H7 (cell line): ENCODE measurements around the gene TEX14. TPM values are rescaled to one million over a fixed set of nuclear protein-coding genes. Genes with fewer than 3 reads are reported as not detected.
"Not testable (repeated sequence)": the region's sequence is repeated elsewhere in the genome, so short reads cannot be mapped to it uniquely, and the experiment has no call there.

Experiments
- DNase-seq: peaks from one replicate; pipeline ENCODE4 v3.0.0; 2012
- H3K27me3 ChIP-seq: 2 replicates; pipeline ENCODE4 v1.6.0; 2011; ENCODE audit warnings: mild to moderate bottlenecking, low read length; ENCODE audit not compliant: control insufficient read depth, insufficient read depth
- H3K36me3 ChIP-seq: replicated peaks from 2 replicates; pipeline ENCODE4 v1.5.1; 2011; ENCODE audit warnings: low read length; ENCODE audit not compliant: control insufficient read depth, insufficient read depth
- H3K4me3 ChIP-seq: 2 replicates; pipeline ENCODE4 v1.5.1; 2011; ENCODE audit warnings: low read depth, mild to moderate bottlenecking, control low read depth, low read length, moderate library complexity; ENCODE audit not compliant: insufficient read depth
- total RNA-seq: library from RNA; depleted of rRNA; stranded (reverse); fragments of >200 nt; shearing (Covaris generic); gene quantifications from 2 replicates; pipeline ENCODE4 v1.2.3, GENCODE V29; 2014

TEX14 gene
- total RNA-seq, 1 experiment from 2014 or later = 0.80 TPM

DNA sequence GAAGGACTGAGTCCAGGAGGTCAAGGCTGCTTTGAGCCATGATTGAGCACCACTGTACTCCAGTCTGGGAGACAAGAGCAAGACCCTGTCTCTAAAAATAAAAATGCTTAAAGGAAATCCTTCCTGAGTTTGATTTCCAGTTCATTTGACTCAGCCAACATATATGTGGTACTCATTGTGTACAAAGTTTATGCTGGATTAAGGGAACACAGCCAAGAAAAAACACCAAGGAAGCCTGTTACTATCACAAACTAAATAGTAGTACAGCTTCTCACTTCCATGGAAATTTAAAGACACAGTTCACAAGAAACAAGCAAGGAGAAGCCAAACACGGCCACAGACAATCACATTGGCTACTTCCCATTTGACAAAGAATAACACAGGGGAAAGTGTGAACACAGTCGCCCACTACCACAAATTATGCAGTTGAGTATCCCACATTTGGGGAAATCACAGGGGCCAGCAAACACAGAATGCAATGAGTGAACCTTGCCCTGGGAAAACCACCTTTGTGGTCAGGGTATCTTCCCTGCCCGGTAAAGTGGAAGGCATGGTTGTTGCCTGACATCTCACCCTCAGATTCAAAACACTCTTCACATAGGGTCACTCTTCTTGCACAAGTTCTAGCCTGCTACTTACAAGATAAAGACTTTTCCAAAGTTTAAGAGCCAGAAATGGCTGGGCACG, 14.5 kb downstream of the TEX14 start:
- no peak for DNase-seq
- Histone ChIP-seq H3K36me3 (no peaks in the 10 kb centered on the region), H3K4me3 (no peak overlapping the region), H3K27me3 (no peaks in the 10 kb centered on the region)

DNA sequence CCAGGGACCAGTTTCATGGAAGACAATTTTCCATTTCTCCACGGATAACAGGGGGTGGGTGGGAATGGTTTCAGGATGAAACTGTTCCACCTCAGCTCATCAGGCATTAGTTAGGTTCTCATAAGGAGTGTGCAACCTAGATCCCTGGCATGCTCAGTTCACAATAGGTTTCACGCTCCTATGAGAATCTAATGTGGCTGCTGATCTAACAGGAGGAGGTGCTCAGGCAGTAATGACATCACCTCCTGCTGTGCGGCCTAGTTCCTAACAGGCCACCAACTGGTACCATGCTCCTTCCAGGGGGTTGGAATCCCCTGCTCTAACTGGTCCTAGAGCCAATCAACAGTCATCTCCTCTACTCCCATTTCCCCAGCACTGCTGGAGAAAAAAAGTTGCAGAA, 19.9 kb downstream of the TEX14 start:
- DNase-seq = no peak
- no peak overlapping the region for H3K4me3 ChIP-seq
- H3K27me3 ChIP-seq = no peaks in the 10 kb centered on the region
- H3K36me3 ChIP-seq = no peaks in the 10 kb centered on the region

GRCh38 chr17:58669853-58670252, 22.0 kb downstream of the TEX14 start:
- Histone ChIP-seq H3K27me3 (no peaks in the 10 kb centered on the region), H3K4me3 (no peak overlapping the region), H3K36me3 (no peaks in the 10 kb centered on the region)
- no peak for DNase-seq

DNA sequence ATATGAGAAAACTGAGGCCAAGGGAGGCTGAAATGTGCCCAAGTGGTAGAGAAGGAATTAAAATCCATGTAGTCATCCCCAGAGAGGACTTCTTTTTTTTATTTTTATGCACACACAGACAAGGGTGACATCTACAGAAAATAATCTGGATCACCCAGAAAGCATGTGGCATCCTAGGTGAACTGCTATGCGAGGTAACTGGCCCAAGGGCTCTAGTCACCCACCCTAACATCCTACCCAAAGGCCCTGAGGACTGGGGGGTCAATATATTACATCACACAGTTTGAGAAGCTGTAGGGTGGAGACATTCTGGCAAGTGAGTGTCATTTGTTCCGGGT, 23.3 kb downstream of the TEX14 start:
- no peaks in the 10 kb centered on the region for H3K36me3 ChIP-seq
- H3K4me3 ChIP-seq = no peak overlapping the region
- no peaks in the 10 kb centered on the region for H3K27me3 ChIP-seq
- DNase-seq = no peak

- DNase-seq = no peak
- no peaks in the 10 kb centered on the region for H3K36me3 ChIP-seq
- no peak overlapping the region for H3K4me3 ChIP-seq
- H3K27me3 ChIP-seq = no peaks in the 10 kb centered on the region
These were observed 23.8 kb downstream of the TEX14 start for GRCh38 chr17:58667934-58668597.

GRCh38 chr17:58666858-58667267, 25.0 kb downstream of the TEX14 start:
- H3K27me3 ChIP-seq = no peaks in the 10 kb centered on the region
- no peak for DNase-seq
- no peak overlapping the region for H3K4me3 ChIP-seq
- no peaks in the 10 kb centered on the region for H3K36me3 ChIP-seq

DNA sequence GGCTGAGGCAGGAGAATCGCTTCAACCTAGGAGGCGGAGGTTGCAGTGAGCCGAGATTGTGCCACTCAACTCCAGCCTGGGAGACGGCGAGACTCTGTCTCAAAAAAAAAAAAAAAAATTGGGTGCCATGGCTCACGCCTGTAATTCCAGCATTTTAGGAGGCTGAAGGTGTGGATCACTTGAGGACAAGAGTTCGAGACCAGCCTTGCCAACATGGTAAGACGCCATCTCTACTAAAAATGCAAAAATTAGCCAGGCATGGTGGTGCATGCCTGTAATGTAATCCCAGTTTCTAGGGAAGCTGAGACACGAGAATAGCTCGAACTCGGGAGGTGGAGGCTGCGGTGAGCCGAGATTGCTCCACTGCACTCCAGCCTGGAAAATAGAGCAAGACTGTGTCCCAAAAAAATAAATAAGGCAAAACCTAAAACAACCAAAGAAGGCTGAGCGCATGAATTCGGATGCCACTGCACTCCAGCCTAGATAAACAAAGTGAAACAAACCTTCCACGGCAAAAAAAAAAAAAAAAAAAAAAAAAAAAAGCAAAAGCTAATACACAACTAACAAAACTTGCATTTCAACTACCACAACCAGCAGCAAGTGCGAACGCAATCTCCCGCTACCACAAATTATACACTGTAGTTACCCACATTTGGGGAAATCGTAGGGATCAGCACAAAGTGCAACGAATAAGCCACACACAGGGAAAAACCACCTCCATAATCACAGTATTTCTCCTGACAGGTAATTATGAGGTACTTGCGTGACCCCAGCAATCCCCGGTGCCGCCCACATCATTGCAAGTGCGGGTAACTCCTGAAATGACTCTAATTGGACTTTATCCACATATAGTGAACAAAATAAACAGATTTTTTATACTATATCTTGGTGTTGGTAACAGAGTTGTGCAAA, 25.6 kb downstream of the TEX14 start:
- DNase-seq = no peak
- Histone ChIP-seq H3K36me3 (no peaks in the 10 kb centered on the region), H3K27me3 (no peaks in the 10 kb centered on the region), H3K4me3 (no peak overlapping the region)

GRCh38 chr17:58664302-58664701, 27.5 kb downstream of the TEX14 start:
- Histone ChIP-seq H3K4me3 (no peak overlapping the region), H3K27me3 (no peaks in the 10 kb centered on the region), H3K36me3 (no peaks in the 10 kb centered on the region)
- DNase-seq = no peak

GRCh38 chr17:58661499-58661898, 30.3 kb downstream of the TEX14 start:
- no peaks in the 10 kb centered on the region for H3K27me3 ChIP-seq
- DNase-seq = no peak
- no peak overlapping the region for H3K4me3 ChIP-seq
- no peaks in the 10 kb centered on the region for H3K36me3 ChIP-seq

DNA sequence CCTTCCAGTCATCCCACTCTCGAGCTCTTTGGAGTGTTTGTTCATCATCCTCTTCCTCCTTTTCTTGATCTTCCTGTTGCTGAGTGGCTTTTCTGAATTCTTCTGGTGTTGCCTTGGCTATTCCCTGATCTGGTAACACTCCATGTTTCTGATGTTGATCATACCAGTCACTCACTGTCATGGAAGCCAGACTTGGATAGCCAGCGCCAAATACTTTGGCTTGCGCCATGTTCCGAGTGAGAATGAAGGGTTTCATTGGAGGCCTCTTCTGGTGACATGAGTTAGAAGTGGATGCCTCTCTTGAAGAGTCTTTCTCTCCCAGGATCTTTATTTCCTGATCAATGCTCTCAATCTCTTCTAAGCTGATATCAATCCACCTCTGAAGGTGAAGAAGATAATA, 31.2 kb downstream of the TEX14 start:
- Histone ChIP-seq H3K4me3 (no peak overlapping the region), H3K27me3 (no peaks in the 10 kb centered on the region), H3K36me3 (no peaks in the 10 kb centered on the region)
- DNase-seq = no peak

- H3K4me3 ChIP-seq = peak overlapping the region; percentile 32
- not testable (repeated sequence) for H3K27me3 ChIP-seq, DNase-seq, H3K36me3 ChIP-seq
These were observed 32.1 kb downstream of the TEX14 start for GRCh38 chr17:58659714-58660084.

DNA sequence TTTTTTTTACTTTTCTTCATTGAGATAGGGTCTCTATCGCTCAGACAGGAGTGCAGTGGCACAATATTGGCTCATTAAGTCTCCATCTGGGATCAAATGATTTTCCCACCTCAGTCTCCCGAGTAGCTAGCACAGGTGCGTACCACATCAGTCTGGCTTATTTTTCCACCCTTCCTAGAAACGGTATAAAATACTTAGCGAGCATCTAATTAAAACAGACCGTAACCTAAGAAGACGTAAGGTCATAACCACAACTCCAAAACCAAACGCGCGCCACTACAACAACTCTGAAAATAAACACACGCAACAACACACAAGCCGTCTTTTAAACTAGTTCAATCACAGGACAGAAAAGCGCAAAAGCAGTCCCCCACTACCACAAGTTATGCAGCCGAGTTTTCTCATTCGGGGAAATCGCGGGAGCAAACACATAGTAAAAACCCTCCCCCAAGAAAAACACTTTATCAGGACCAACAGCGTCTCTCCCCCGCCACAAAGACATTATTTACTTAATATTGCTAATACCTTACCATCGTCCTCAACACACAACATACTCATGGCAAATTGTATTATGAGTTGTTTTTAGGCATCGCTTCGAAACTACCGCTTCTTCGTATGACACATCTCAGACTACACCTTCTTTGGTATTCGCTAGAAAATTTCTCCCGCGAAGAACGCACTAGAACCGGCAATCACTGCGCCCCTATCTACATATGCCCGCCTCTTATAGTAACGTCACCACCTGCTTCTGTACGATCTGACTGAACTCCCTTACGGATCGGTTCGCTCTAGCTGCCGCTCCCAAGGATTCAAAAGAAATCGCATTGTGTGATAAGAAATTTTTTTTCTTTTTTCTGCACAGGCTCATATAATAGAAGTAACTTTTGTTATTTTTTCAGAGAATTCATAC, 32.8 kb downstream of the TEX14 start:
- Histone ChIP-seq H3K36me3 (no peaks in the 10 kb centered on the region), H3K27me3 (no peaks in the 10 kb centered on the region), H3K4me3 (peak overlapping the region; percentile 32)
- peak; percentile 85 for DNase-seq

DNA sequence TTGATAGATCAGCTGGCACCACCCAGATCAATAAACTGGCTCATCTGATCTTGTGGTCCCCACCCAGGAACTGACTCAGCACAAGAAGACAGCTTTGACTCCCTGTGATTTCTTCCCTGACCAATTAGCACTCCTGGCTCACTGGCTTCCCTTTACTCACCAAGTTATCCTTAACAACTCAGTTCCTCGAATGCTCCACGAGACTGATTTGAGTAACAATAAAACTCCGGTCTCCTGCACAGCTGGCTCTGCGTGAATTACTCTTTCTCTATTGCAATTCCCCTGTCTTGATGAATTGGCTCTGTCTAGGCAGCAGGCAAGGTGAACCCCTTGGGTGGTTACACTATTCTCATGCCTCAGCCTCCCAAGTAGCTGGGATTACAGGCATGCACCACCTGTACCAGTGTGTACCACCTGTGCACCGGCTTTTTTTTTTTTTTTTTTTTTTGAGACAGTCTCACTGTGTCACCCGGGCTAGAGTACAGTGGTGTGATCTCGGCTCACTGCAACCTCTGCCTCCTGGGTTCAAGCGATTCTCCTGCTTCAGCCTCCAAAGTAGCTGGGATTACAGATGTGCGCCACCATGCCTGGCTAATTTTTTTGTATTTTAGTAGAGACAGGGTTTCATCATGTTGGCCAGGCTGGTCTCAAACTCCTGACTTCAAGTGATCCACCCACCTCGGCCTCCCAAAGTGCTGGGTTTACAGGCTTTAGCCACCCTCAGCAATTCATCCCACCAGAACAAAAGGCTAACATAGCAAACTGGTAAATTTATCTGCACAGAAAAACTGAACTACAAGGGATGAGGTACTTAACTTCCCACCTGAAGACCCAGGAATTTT, 33.7 kb downstream of the TEX14 start:
- H3K4me3 ChIP-seq = peak overlapping the region; percentile 8; the same call in 1 of the 2 replicates

More for the DNA sequence above, 33.7 kb downstream of the TEX14 start:
- H3K36me3 ChIP-seq, DNase-seq, H3K27me3 ChIP-seq: not testable (repeated sequence)
